ENCODE measurements around the gene ASPSCR1. TPM values are rescaled to one million over a fixed set of nuclear protein-coding genes. Genes with fewer than 3 reads are reported as not detected.

Gene ASPSCR1
- total RNA-seq, 1 donor from 2014 or later: 52.4 TPM

- no peak for DNase-seq (ENCODE audit: low spot score)
Observed at GRCh38 chr17:82039695-82040299, 62.4 kb downstream of the ASPSCR1 start.

DNA sequence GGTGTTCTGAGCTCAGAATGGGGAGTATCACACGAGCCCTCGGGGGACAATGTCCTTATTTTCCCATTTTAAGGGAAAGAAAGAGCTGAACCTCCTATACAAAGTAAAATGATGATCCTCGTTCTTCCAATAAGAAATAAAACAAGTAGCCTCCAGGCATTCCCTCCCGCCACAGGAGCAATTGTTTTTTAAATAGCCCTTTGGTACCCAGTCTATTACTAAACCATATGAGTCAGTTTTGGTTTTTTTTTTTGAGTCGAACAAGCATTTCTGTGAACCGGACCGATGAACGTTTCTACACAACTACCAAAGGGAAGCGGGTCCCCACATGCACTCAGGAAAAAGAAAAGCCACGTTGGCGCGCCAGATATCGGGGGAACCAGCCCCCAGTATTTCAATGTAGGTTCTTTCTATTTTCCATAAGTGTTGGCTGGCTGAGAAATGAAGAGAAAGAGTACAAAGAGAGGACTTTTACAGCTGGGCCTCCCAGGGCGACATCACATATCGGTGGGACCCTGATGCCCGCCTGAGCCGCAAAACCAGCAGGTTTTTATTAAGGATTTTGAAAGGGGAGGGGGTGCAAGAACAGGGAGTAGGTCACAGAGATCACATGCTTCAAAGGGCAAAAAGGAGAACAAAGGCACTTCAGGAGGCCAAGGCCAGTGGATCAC lies 63.9 kb downstream of the ASPSCR1 start:
- DNase-seq (ENCODE audit: low spot score): no peak

GRCh38 chr17:82042649-82043048 lies 65.2 kb downstream of the ASPSCR1 start:
- no peak for DNase-seq (ENCODE audit: low spot score)

DNA sequence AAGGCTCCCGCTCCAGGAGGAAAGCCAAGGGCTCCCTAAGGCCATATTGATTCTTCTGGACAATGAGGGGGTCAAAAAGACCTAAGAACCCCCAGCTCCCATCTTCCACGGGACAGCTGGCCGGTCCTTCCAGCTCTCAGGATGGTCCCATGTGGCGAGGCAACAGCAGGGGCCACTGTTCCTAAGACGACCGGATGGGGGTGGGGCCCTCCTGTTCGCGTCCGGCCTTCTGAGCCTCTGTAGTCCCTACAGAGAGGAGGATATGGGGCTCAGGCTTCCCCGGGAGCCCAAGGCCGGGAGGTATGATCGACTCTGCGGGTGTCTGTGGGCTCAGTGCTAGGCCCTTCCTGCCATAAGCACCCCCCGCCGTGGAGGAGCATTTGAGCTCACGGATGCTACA lies 66.1 kb downstream of the ASPSCR1 start:
- DNase-seq (ENCODE audit: low spot score): no peak

DNA sequence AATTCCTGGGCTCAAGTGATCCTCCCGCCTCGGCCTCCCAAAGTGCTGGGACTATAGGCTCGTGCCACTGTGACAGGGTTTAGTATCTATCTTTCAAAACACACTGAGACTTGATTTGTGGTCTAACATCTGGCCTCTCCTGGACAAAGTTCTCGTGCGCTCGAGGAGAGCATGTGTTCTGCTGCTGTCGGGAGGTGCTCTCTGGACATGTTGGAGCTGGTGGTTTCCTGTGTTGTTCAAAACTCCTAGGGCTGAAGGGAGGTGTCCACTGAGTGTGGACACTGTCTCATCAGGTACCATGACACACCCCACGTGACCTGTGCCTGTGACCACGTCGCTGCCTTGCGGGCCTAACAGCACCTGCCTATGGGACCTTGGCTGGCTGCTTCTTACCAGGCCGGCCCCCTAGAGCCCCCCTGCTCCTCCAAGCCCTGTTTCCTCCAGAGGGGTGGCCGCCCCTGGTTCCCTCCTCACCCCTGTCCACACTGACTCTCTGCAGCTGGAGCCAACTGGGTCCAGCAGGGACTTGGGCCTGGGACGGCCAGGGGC lies 68.6 kb downstream of the ASPSCR1 start:
- no peak for DNase-seq (ENCODE audit: low spot score)

GRCh38 chr17:82046903-82047302 lies 69.5 kb downstream of the ASPSCR1 start:
- DNase-seq (ENCODE audit: low spot score): no peak

DNA sequence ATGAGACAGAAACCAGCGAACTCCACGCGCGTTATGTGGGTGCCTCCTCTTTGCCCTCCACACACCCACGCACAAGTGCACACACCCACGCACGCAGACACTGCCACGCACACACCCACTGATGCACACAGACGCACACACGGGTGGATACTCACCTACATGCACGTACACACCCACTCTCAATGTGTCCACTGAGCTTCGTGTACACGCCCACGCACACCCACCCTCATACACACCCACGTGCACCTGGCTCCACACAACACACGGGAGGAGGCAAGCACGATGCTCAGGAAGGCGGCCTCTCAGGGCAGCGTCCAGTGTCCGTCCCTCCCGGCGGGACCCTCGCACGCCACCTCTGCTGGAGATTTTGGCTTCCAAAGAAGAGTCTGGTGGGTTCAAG lies 70.0 kb downstream of the ASPSCR1 start:
- no peak for DNase-seq (ENCODE audit: low spot score)

- no peak for DNase-seq (ENCODE audit: low spot score)
Observed at GRCh38 chr17:82047914-82048570, 70.6 kb downstream of the ASPSCR1 start.

DNA sequence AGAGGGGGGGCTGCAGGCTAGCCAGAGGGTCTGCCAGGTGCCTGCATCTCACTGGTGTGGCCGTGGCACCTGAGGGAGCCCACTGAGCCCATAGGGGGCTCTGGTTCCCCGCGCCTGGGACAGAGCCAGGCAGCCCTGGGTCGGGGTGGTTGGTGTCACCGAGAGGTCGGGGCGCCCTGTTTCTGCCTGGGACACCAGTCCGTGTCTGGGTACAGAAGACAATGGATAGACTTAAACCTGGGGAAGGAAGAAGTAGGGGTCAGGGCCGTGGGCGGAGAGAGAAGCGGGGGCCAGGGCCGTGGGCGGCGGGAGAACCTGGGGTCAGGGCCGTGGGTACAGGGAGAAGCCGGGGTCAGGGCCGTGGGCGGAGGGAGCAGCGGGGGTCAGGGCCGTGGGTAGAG lies 71.1 kb downstream of the ASPSCR1 start:
- DNase-seq (ENCODE audit: low spot score): no peak

DNA sequence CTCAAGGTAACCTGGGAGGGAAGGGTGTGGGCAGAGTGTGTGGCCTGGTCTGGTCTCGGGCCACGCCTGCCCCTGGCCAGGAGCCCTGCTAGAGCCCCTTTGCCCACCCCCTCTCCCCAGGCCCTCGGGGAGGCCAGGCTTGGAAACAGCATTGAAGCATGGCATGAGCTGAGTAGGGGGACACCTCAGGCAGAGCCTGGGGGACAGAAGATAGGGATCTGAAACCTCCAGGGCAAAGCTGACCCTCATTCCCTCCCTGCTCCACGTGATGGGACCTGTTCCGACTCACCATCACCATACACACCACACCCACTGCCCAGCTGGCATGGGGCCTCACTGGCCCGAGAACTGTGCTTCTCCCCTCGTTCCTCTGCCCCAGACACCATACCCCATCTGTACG lies 71.7 kb downstream of the ASPSCR1 start:
- no peak for DNase-seq (ENCODE audit: low spot score)

GRCh38 chr17:82049521-82049971 lies 72.1 kb downstream of the ASPSCR1 start:
- no peak for DNase-seq (ENCODE audit: low spot score)

DNA sequence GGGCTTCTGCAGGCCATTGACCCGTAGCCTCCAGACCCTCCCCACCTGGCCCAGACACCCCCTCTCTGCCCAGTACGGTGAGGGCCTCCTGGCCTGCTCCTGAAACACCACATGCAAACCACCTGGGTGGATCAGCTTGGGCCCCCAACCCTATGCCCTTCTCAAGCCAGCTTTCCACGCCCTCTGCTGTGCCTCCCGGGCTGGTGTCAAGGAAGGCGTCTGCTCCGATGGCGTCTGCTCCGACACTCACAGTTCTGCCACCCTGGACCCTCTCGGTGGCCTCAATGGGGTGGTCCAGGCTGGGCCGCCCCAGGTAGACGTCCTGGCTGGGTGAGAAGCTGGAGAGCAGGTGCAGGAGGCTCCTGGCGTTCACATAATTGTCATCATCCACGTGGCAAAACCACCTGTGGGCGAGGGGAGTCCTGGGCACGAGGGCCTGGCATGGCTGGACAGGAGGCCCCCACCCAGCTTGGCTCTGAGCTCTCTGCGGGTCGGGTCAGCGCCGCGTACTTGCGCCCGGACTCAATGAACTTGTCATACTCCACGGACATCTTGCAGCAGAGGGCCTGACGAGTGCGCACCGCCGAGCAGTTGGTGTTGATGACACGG lies 72.8 kb downstream of the ASPSCR1 start:
- no peak for DNase-seq (ENCODE audit: low spot score)

DNA sequence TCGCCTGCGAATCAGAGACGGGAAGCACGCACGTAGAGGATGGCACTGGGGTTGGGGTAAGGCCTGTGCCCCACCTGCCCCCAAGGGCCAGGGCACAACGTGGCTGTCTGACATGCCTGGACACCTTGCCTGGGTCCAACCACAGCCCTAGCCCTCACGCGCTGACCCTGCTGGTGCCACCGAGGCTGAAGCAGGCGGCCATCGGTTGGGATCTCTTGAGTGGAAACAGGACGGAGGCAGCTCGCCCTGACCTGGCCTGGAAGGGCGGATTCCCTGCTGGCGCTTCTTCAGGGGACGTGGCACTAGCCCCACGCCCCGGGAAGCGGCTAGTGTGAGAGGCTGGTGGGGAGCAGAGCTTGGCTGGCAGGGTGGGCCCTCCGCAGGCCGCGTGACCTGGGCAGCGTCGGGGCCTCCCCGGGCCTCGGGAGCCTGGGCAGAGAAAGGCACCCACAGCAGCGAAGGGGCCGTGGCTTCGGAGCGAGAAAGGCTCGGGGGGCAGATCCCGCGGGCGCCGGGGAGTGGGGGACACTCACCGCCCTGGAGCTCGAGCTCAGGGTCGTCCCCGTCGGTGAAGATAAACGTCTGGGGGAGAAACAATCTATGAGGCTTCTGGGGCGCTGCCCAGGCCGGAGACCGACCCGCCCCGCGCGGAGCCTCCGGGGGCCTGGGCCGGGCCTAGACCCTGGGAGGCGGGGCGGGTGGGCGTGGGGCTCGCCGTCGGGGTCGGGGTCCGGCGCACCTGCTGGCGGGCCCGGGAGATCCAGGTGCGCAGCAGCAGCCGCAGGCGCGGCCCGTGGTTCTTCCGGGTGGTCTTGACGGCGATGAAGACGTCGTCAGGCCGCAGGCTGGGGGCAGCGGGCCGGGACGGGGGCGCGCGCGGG lies 73.6 kb downstream of the ASPSCR1 start:
- no peak for DNase-seq (ENCODE audit: low spot score)

DNA sequence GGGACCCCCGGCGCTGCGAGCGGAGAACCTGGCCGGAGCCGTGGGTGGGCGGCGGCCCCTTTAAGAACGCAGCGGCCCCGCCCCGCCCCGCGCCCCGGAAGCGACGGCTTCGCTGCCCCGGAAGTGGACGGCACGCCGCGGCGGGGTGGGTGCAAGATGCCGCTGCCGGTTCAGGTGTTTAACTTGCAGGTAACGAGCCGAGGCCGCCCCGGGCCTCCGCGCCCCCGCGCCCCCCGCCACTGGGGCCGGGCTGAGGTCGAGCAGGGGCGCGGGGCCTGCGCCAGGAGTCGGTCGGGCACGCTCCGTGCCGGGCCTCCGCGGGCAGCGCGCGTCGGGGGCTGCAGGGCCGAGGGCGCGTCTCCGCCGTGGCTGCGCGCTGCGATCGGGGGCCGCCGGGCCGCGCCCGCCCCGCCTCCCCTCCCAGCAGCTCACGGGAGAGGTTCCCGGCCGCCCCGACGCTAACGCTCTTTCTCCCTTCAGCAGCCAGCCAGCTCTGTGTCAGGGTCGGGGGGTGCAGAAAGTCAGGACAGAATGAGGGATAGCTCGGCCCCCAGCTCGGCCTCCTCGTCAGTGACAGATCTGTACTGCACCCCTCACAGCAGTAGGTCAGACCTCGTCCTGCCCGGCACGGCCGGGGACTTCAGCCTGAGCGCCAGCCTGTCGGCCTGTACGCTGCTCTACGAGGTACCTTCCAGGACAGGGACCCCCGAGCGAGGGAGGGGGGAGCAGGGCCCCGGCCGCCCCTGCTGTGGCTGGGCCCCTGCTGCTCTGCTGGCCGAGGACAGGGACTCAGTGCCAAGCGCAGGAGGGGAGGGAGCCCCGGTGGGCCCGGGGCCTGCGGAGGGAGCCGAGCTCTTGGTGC lies 74.6 kb downstream of the ASPSCR1 start, which contains the start of the genes GPS1 and RFNG:
Gene GPS1 (plus strand): TSS at position 123 of the 862 bp plus-strand sequence. CDS start 34 bp downstream, at position 157.
Gene RFNG (minus strand): TSS at position 36 of the 862 bp plus-strand sequence. CDS start 45 bp downstream, outside the sequence.
- peak; percentile 80 for DNase-seq (ENCODE audit: low spot score)

- no peak for DNase-seq (ENCODE audit: low spot score)
Observed at GRCh38 chr17:82052638-82053059, 75.2 kb downstream of the ASPSCR1 start.

- no peak for DNase-seq (ENCODE audit: low spot score)
Observed at GRCh38 chr17:82053130-82053529, 75.7 kb downstream of the ASPSCR1 start.

DNA sequence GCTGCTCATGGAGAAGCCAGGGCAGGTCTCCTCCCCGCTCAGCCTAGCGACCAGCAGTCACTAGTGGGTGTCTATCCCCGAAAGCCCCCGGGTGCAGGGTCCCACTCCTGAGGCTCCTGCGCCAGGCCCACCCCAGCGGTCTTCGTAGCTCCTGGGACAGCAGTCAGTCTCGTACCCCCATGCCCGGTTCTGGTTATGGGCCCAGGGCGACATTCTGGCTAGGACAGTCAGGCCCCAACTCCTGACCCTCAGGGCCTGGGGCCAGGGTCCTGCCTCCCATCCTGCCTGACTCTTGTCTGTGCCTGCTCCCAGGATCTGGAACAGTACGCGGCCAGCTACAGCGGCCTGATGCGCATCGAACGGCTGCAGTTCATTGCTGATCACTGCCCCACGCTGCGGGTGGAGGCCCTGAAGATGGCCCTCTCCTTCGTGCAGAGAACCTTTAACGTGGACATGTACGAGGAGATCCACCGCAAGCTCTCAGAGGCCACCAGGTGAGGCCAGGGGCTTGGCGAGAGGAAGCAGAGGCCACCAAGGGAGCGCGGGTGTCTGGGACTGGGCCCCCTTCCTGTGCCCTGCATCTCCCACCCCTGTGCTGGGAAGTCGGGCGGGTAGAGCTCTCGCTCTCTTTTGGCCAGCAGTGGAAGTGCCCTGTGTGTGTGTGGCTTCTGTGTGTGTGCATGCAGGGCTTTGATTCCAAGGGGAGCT lies 76.3 kb downstream of the ASPSCR1 start:
- no peak for DNase-seq (ENCODE audit: low spot score)

DNA sequence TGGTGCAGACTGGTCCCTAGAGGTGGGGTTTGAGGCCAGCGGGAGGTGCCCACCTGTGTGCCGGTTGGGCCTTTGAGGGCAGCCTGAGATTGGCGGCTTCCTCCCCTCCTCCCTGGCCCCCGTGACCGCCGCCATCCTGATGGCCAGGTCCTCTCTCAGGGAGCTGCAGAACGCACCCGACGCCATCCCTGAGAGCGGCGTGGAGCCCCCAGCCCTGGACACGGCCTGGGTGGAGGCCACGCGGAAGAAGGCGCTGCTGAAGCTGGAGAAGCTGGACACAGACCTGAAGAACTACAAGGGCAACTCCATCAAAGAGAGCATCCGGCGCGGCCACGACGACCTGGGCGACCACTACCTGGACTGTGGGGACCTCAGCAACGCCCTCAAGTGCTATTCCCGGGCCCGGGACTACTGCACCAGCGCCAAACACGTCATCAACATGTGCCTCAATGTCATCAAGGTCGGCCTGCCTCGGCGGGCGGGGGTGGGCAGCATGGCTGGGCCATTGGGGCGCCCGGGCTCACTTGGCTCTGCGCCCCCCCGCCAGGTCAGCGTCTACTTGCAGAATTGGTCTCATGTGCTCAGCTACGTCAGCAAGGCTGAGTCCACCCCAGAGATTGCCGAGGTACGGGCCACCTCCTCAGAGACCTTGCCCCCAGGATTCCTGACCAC lies 77.1 kb downstream of the ASPSCR1 start:
- no peak for DNase-seq (ENCODE audit: low spot score)

All from ureter (tissue), 1 donor.